DOHH2 (cell line): ENCODE data around the gene IZUMO1R.
"Not testable (repeated sequence)": the region's sequence is repeated elsewhere in the genome, so short reads cannot be mapped to it uniquely, and the experiment has no call there.

Experiments used
- EZH2phosphoT487 ChIP-seq: fragments of 200-600 bp; sonication (generic); IDR thresholded peaks from 2 replicates; pipeline ENCODE4 v1.6.1; 2017; ENCODE audit warnings: borderline replicate concordance, mild to moderate bottlenecking, antibody characterized with exemption, low read length, moderate library complexity, mixed read lengths
- TF ChIP-seq, protein P1 (sequence below): fragments of 200-600 bp; sonication (generic); IDR thresholded peaks from one replicate; pipeline ENCODE4 v1.5.1; 2014; ENCODE audit warnings: antibody characterized with exemption, mild to moderate bottlenecking, low read depth, low read length; ENCODE audit not compliant: poor library complexity, severe bottlenecking

DNA sequence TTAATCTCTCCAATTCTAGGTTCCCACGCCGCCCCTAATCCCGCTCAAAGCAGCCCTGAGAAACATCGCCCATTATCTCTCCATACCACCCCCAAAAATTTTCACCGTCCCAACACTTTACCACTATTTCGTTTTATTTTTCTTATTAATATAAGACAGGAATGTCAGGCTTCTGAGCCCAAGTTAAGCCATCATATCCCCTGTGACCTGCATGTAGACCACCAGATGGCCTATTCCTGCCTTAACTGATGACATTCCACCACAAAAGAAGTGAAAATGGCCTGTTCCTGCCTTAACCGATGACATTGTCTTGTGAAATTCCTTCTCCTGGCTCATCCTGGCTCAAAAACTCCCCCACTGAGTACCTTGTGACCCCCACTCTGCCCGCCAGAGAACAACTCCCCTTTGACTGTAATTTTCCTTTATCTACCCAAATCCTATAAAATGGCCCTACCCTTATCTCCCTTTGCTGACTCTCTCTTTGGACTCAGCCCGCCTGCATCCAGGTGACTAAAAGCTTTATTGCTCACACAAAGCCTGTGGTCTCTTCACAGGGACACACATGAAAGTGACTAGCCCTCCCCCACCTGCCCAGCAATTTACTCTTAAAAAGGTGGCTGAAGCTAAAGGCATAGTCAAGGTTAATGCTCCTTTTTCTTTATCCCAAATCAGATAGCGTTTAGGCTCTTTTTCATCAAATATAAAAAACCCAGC is 46.6 kb downstream of the IZUMO1R start:
- TF ChIP-seq, protein P1, sequence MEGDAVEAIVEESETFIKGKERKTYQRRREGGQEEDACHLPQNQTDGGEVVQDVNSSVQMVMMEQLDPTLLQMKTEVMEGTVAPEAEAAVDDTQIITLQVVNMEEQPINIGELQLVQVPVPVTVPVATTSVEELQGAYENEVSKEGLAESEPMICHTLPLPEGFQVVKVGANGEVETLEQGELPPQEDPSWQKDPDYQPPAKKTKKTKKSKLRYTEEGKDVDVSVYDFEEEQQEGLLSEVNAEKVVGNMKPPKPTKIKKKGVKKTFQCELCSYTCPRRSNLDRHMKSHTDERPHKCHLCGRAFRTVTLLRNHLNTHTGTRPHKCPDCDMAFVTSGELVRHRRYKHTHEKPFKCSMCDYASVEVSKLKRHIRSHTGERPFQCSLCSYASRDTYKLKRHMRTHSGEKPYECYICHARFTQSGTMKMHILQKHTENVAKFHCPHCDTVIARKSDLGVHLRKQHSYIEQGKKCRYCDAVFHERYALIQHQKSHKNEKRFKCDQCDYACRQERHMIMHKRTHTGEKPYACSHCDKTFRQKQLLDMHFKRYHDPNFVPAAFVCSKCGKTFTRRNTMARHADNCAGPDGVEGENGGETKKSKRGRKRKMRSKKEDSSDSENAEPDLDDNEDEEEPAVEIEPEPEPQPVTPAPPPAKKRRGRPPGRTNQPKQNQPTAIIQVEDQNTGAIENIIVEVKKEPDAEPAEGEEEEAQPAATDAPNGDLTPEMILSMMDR, result not testable (repeated sequence)
- TF ChIP-seq EZH2phosphoT487, result not testable (repeated sequence)
